IPS DF 6.9 (cell line): ENCODE results near the gene F2RL3.

Source experiments
- DNase-seq: peaks from one replicate; pipeline ENCODE4 v3.0.0-alpha.2; 2013; ENCODE audit warnings: low read depth, low spot score
- H3K27ac ChIP-seq: one replicate; pipeline ENCODE4 v1.5.1; 2013; ENCODE audit warnings: low read length, control low read depth
- H3K27me3 ChIP-seq: 2 replicates; pipeline ENCODE4 v1.6.1; 2013; ENCODE audit warnings: mild to moderate bottlenecking, low read length; ENCODE audit not compliant: control insufficient read depth, insufficient read depth
- H3K36me3 ChIP-seq: 2 replicates; pipeline ENCODE4 v1.6.1; 2013; ENCODE audit warnings: low read length; ENCODE audit not compliant: control insufficient read depth, insufficient read depth
- H3K4me1 ChIP-seq: 2 replicates; pipeline ENCODE4 v1.6.1; 2013; ENCODE audit warnings: low read length; ENCODE audit not compliant: control insufficient read depth, insufficient read depth
- H3K4me3 ChIP-seq: 2 replicates; pipeline ENCODE4 v1.5.1; 2013; ENCODE audit warnings: mild to moderate bottlenecking, low read length
- H3K9me3 ChIP-seq: 2 replicates; pipeline ENCODE4 v1.6.1; 2013; ENCODE audit warnings: low read length, inconsistent platforms; ENCODE audit not compliant: control insufficient read depth, insufficient read depth
- WGBS: extraction: QIAGEN DNeasy Blood & Tissue Kit; methylation state at CpG from one replicate; pipeline ENCODE4 v1.1.7; 2013; ENCODE audit warnings: mixed read lengths, missing lambda C conversion rate; ENCODE audit not compliant: insufficient read length, insufficient coverage; 5-methylcytosine and 5-hydroxymethylcytosine counted together

The F2RL3 gene

GRCh38 chr19:16902545-16902944, 13.7 kb downstream of the F2RL3 start:
- DNase-seq = no peak
- WGBS = no CpG with 5 or more reads among the region's 12 CpGs
- no peaks in the 10 kb centered on the region for H3K4me1 ChIP-seq
- H3K36me3 ChIP-seq = no peaks in the 10 kb centered on the region
- H3K4me3 ChIP-seq = no peak overlapping the region
- H3K27ac ChIP-seq = no peak overlapping the region
- H3K27me3 ChIP-seq = no peaks in the 10 kb centered on the region
- H3K9me3 ChIP-seq = no peaks in the 10 kb centered on the region

- H3K9me3 ChIP-seq = no peaks in the 10 kb centered on the region
- no CpG with 5 or more reads among the region's 7 CpGs for WGBS
- no peak overlapping the region for H3K4me3 ChIP-seq
- H3K4me1 ChIP-seq = no peaks in the 10 kb centered on the region
- no peak for DNase-seq
- no peaks in the 10 kb centered on the region for H3K27me3 ChIP-seq
- H3K36me3 ChIP-seq = no peaks in the 10 kb centered on the region
- no peak overlapping the region for H3K27ac ChIP-seq
Observed at GRCh38 chr19:16903347-16903746, 14.5 kb downstream of the F2RL3 start.

- no peak for DNase-seq
- H3K27me3 ChIP-seq = no peaks in the 10 kb centered on the region
- no peak overlapping the region for H3K27ac ChIP-seq
- H3K9me3 ChIP-seq = no peaks in the 10 kb centered on the region
- H3K4me1 ChIP-seq = no peaks in the 10 kb centered on the region
- no CpG with 5 or more reads among the region's 5 CpGs for WGBS
- no peaks in the 10 kb centered on the region for H3K36me3 ChIP-seq
- H3K4me3 ChIP-seq = no peak overlapping the region
Observed at GRCh38 chr19:16904599-16904998, 15.8 kb downstream of the F2RL3 start.

- no peak overlapping the region for H3K4me3 ChIP-seq
- H3K9me3 ChIP-seq = peaks cover 2% of the 10 kb centered on the region; the same call in 1 of the 2 replicates
- DNase-seq = no peak
- no CpG with 5 or more reads among the region's 12 CpGs for WGBS
- H3K4me1 ChIP-seq = no peaks in the 10 kb centered on the region
- no peaks in the 10 kb centered on the region for H3K27me3 ChIP-seq
- no peak overlapping the region for H3K27ac ChIP-seq
- H3K36me3 ChIP-seq = no peaks in the 10 kb centered on the region
Observed at GRCh38 chr19:16908759-16909158, 20.0 kb downstream of the F2RL3 start.

GRCh38 chr19:16911046-16911445, 22.2 kb downstream of the F2RL3 start:
- H3K27ac ChIP-seq = no peak overlapping the region
- DNase-seq = no peak
- H3K4me3 ChIP-seq = no peak overlapping the region
- H3K27me3 ChIP-seq = no peaks in the 10 kb centered on the region
- no CpG with 5 or more reads among the region's 7 CpGs for WGBS
- H3K9me3 ChIP-seq = peaks cover 2% of the 10 kb centered on the region; the same call in 1 of the 2 replicates
- no peaks in the 10 kb centered on the region for H3K4me1 ChIP-seq
- peaks cover 3% of the 10 kb centered on the region; the same call in 1 of the 2 replicates for H3K36me3 ChIP-seq

GRCh38 chr19:16912780-16913179, 24.0 kb downstream of the F2RL3 start:
- no peaks in the 10 kb centered on the region for H3K4me1 ChIP-seq
- no peak overlapping the region for H3K27ac ChIP-seq
- no peaks in the 10 kb centered on the region for H3K27me3 ChIP-seq
- no peak overlapping the region for H3K4me3 ChIP-seq
- no peak for DNase-seq
- peaks cover 3% of the 10 kb centered on the region; the same call in 1 of the 2 replicates for H3K36me3 ChIP-seq
- WGBS = no CpG with 5 or more reads among the region's 4 CpGs
- peaks cover 4% of the 10 kb centered on the region; the same call in 1 of the 2 replicates for H3K9me3 ChIP-seq

- Histone ChIP-seq H3K4me3 (no peak overlapping the region), H3K9me3 (peaks cover 4% of the 10 kb centered on the region; the same call in 1 of the 2 replicates), H3K27ac (no peak overlapping the region), H3K4me1 (no peaks in the 10 kb centered on the region), H3K27me3 (no peaks in the 10 kb centered on the region; the same call in 1 of the 2 replicates), H3K36me3 (peaks cover 3% of the 10 kb centered on the region; the same call in 1 of the 2 replicates)
- no peak for DNase-seq
- no CpG with 5 or more reads among the region's 11 CpGs for WGBS
Observed at GRCh38 chr19:16914421-16914820, 25.6 kb downstream of the F2RL3 start.

- Histone ChIP-seq H3K9me3 (peaks cover 4% of the 10 kb centered on the region; the same call in 1 of the 2 replicates), H3K4me3 (no peak overlapping the region), H3K4me1 (no peaks in the 10 kb centered on the region), H3K27ac (no peak overlapping the region), H3K27me3 (no peaks in the 10 kb centered on the region; the same call in 1 of the 2 replicates), H3K36me3 (peaks cover 3% of the 10 kb centered on the region; the same call in 1 of the 2 replicates)
- DNase-seq = no peak
- no CpG with 5 or more reads among the region's 3 CpGs for WGBS
Observed at GRCh38 chr19:16915135-16915534, 26.3 kb downstream of the F2RL3 start.

GRCh38 chr19:16915734-16916133, 26.9 kb downstream of the F2RL3 start:
- no peak for DNase-seq
- Histone ChIP-seq H3K27ac (no peak overlapping the region), H3K9me3 (peaks cover 4% of the 10 kb centered on the region; the same call in 1 of the 2 replicates), H3K27me3 (no peaks in the 10 kb centered on the region; the same call in 1 of the 2 replicates), H3K36me3 (peaks cover 3% of the 10 kb centered on the region; the same call in 1 of the 2 replicates), H3K4me3 (no peak overlapping the region), H3K4me1 (no peaks in the 10 kb centered on the region)
- WGBS = no CpG with 5 or more reads among the region's 3 CpGs

- Histone ChIP-seq H3K36me3 (peaks cover 3% of the 10 kb centered on the region; the same call in 1 of the 2 replicates), H3K4me1 (no peaks in the 10 kb centered on the region), H3K27ac (no peak overlapping the region), H3K9me3 (peaks cover 4% of the 10 kb centered on the region; the same call in 1 of the 2 replicates), H3K4me3 (no peak overlapping the region), H3K27me3 (no peaks in the 10 kb centered on the region; the same call in 1 of the 2 replicates)
- no CpG with 5 or more reads among the region's 7 CpGs for WGBS
- no peak for DNase-seq
Observed at GRCh38 chr19:16917401-16917800, 28.6 kb downstream of the F2RL3 start.

GRCh38 chr19:16919496-16919895, 30.7 kb downstream of the F2RL3 start:
- Histone ChIP-seq H3K4me1 (no peaks in the 10 kb centered on the region), H3K4me3 (no peak overlapping the region), H3K36me3 (no peaks in the 10 kb centered on the region; the same call in 1 of the 2 replicates), H3K9me3 (peaks cover 2% of the 10 kb centered on the region; the same call in 1 of the 2 replicates), H3K27ac (no peak overlapping the region), H3K27me3 (no peaks in the 10 kb centered on the region; the same call in 1 of the 2 replicates)
- no CpG with 5 or more reads among the region's 4 CpGs for WGBS
- DNase-seq = no peak
